Measurements from ENCODE around the gene PMP22. TPM values are rescaled to one million over a fixed set of nuclear protein-coding genes. Genes with fewer than 3 reads are reported as not detected.

Gene PMP22
- total RNA-seq = 8.6 and 12.7 TPM in 2 replicates

DNA sequence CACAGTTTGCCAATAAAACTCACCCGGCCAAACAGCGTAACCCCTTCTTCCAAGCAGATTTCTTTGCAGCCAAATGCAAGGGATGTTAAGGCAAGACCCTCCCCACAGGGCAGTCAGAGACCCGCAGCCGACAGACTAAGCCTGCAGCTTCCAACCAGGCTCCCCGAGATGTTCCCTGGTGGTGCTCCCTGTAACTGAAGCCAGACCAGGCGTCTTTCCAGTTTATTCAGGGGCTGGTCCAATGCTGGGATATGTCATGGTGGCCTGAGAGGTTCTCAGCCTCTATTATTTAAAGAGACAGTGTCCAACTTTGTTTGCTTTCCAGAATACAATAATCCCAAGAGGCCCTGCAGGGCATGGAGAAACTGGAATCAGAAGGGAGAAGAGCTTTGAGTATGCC is at the start of gene PMP22:
Gene PMP22 (minus strand): TSS at position 196 of the 400 bp plus-strand sequence. CDS start 4,599 bp downstream, outside the sequence.
- TF ChIP-seq, protein P1, sequence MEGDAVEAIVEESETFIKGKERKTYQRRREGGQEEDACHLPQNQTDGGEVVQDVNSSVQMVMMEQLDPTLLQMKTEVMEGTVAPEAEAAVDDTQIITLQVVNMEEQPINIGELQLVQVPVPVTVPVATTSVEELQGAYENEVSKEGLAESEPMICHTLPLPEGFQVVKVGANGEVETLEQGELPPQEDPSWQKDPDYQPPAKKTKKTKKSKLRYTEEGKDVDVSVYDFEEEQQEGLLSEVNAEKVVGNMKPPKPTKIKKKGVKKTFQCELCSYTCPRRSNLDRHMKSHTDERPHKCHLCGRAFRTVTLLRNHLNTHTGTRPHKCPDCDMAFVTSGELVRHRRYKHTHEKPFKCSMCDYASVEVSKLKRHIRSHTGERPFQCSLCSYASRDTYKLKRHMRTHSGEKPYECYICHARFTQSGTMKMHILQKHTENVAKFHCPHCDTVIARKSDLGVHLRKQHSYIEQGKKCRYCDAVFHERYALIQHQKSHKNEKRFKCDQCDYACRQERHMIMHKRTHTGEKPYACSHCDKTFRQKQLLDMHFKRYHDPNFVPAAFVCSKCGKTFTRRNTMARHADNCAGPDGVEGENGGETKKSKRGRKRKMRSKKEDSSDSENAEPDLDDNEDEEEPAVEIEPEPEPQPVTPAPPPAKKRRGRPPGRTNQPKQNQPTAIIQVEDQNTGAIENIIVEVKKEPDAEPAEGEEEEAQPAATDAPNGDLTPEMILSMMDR (conservative IDR thresholded peaks at IDR 0.05; ENCODE audit: low read depth, low read length) = no peak
- H3K4me3 ChIP-seq (ENCODE audit: low read depth, low read length) = no peak within 1 kb of the TSS
- no peak for DNase-seq (ENCODE audit: low read depth)

DNA sequence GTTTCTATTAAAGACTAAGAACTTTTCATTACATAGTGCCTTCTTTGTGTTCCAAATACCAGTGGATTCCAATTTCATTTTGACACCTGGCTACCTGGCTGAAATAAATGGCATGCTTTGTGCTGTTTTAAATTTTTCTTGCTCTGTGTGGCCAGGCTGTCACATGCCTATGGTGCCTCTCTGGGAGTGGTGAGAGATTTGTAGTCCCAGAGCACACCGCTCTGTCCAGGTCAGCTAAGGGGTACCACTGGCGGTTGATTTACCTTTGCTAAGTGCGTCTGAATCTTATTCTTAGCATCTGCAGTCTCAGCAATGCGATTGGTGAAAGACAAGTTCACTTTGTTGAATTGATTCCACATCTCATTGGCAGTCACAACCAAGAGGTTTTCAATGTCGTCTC is 46.9 kb upstream of the PMP22 start:
- H3K4me3 ChIP-seq (ENCODE audit: low read depth, low read length) = no peak overlapping the region
- TF ChIP-seq, protein P1 (conservative IDR thresholded peaks at IDR 0.05; ENCODE audit: low read depth, low read length) = no peak

DNA sequence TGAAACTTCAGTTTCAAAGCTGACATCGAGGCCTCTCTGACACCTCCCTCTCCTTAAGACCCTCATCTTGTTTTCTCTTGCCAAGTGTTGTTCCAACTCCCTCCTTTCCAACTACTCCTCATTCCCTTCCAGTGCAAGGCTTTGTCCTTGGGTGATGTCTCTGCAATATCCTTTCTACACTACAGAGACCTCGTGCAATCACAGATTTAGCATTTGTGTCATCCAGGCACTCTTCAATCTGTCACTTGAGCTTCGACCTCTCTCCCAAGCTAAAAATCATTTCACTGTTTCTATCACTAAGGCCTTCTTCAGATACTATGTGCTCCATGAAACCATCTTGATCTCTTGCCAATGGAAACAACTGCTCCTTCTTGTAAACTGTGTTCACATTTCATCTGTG is 44.7 kb upstream of the PMP22 start:
- DNase-seq (ENCODE audit: low read depth) = no peak
- no peak overlapping the region for H3K4me3 ChIP-seq (ENCODE audit: low read depth, low read length)
- TF ChIP-seq, protein P1 (conservative IDR thresholded peaks at IDR 0.05; ENCODE audit: low read depth, low read length) = no peak

More for the DNA sequence above, 46.9 kb upstream of the PMP22 start:
- DNase-seq (ENCODE audit: low read depth) = no peak

DNA sequence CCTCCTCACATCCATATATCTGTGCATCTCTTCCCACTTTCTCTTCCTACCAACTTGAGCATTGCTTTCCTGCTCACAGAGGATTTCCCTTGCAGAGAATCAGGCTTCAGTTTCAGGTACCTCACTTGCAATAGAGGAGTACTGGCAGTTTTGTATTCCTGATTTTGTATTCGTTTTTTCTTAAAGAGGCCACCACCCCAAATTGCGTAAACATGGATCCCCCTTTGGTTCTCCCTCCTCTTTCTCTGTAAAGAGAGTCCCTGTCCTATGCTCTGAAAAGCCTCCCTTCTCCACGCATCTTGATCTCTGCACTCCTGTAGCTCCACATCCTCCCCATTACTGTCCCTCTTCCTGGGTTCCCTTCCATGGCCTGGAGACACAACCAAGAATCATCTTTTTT is 44.1 kb upstream of the PMP22 start:
- H3K4me3 ChIP-seq (ENCODE audit: low read depth, low read length) = no peak overlapping the region
- no peak for DNase-seq (ENCODE audit: low read depth)
- TF ChIP-seq, protein P1 (conservative IDR thresholded peaks at IDR 0.05; ENCODE audit: low read depth, low read length) = no peak

DNA sequence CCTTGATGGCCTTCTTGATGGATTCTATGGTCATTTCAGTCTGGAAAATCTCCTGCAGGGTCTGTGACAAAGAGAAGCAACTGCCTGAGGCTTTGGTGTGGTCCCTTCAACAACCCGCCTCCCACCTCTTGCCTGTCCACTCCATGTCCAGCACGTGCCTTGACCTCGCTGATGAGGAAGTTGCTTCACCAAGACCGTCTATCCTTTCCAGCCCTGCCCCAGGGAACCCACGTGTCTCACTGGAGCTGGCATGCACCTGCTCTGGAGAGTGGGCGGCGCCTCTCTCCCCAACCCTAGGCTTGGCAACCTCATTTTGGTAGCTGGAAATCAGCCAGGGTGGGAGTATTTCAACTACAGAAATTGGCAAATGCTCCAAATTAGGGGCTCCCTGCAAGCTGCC is 43.6 kb upstream of the PMP22 start:
- DNase-seq (ENCODE audit: low read depth) = no peak
- TF ChIP-seq, protein P1 (conservative IDR thresholded peaks at IDR 0.05; ENCODE audit: low read depth, low read length) = no peak
- no peak overlapping the region for H3K4me3 ChIP-seq (ENCODE audit: low read depth, low read length)

DNA sequence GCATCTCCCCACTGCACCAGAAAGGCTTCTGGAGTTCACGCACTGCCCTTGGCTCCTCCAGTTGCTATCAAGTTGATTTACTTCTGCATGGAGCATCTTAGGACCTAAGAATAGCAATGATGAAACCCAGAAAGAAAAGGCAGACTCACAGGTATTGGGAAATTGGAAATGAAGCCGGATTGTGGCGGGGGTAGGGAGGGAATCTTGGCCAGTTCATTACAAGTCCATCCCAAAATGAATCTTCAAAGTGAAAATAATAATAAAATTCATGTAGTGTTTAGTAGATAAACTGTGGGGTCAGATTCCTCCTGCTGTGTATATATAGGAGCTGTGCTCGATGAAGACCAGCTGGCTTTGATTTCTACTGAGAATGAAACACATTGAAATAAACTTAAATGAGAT is 42.6 kb upstream of the PMP22 start:
- TF ChIP-seq, protein P1 (conservative IDR thresholded peaks at IDR 0.05; ENCODE audit: low read depth, low read length) = no peak
- no peak overlapping the region for H3K4me3 ChIP-seq (ENCODE audit: low read depth, low read length)
- DNase-seq (ENCODE audit: low read depth) = no peak

DNA sequence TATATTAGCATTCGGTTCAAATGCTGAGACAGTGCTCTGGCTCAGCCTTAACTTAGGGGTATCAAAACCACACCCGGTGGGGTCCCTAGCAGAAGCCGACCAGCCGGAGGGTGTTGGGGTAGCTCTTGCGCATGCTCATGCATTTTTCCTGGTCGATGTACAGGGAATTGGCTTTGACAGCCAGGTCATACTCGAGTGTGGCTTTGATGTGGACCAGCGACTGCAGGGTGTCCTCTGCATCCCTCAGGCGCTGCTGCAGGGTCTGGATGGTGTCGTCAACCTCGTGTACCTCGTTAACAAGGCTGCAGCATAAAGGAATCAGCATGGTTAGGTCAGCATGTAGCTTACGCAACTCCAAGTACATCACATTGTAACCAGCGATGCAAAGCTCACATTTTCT is 38.7 kb upstream of the PMP22 start:
- DNase-seq (ENCODE audit: low read depth) = no peak
- H3K4me3 ChIP-seq (ENCODE audit: low read depth, low read length) = no peak overlapping the region
- TF ChIP-seq, protein P1 (conservative IDR thresholded peaks at IDR 0.05; ENCODE audit: low read depth, low read length) = no peak
